Common myeloid progenitor, CD34-positive (primary cell): ENCODE results near the gene CABS1.

Experiments used
- CTCF ChIA-PET: fragments of 350-600 bp; sonication (Branson Sonifier 250); formaldehyde crosslinking; loops from one replicate; lab custom pipeline; 2021; ENCODE audit warnings: antibody characterized with exemption; lab: Charles Lee
- POLR2A ChIA-PET: fragments of 350-600 bp; sonication (Branson Sonifier 250); formaldehyde crosslinking; loops from one replicate; lab custom pipeline; 2021; ENCODE audit warnings: antibody characterized with exemption; lab: Charles Lee
- DNase-seq, 3 donors: peaks; one replicate each; pipeline versions ENCODE4 v3.0.0 to v3.0.0-alpha.2; 2013
- H3K27ac ChIP-seq, 2 experiments: 1 replicate in 1 of 2; 2 replicates in 1 of 2; pipeline ENCODE4 v1.7.0; 2013; ENCODE audit warnings: inconsistent platforms in 2 of 2, low read length in 2 of 2, mild to moderate bottlenecking in 2 of 2, low read depth in 1 of 2, moderate library complexity in 1 of 2; ENCODE audit not compliant: severe bottlenecking in 2 of 2, insufficient read depth in 1 of 2, poor library complexity in 1 of 2
- H3K27me3 ChIP-seq, 5 experiments: replicated peaks in 2 of 5; 1 replicate in 3 of 5; 2 replicates in 2 of 5; pipeline versions ENCODE4 v1.6.1 to v1.7.0; 2013; ENCODE audit warnings: low read length in 4 of 5, mild to moderate bottlenecking in 2 of 5, moderate library complexity in 2 of 5, inconsistent platforms in 1 of 5; ENCODE audit not compliant: insufficient read depth in 5 of 5, control insufficient read depth in 4 of 5
- H3K36me3 ChIP-seq, 4 experiments: 1 replicate in 2 of 4; 2 replicates in 2 of 4; pipeline versions ENCODE4 v1.6.1 to v1.7.0; 2013; ENCODE audit warnings: low read length in 3 of 4, control low read depth in 1 of 4, mild to moderate bottlenecking in 1 of 4; ENCODE audit not compliant: control insufficient read depth in 4 of 4, insufficient read depth in 4 of 4
- H3K4me1 ChIP-seq, 4 experiments: 1 replicate in 3 of 4; 2 replicates in 1 of 4; pipeline versions ENCODE4 v1.6.1 to v1.7.1; 2013; ENCODE audit warnings: low read length in 3 of 4, mild to moderate bottlenecking in 3 of 4, control low read depth in 1 of 4, inconsistent platforms in 1 of 4, moderate library complexity in 1 of 4; ENCODE audit not compliant: control insufficient read depth in 4 of 4, insufficient read depth in 4 of 4; ENCODE audit errors: control extremely low read depth in 1 of 4
- H3K4me3 ChIP-seq, 7 experiments: 1 replicate in 4 of 7; 2 replicates in 3 of 7; pipeline versions ENCODE4 v1.5.1 to v1.7.0; 2013; ENCODE audit warnings: mild to moderate bottlenecking in 7 of 7, low read length in 6 of 7, moderate library complexity in 6 of 7, inconsistent platforms in 2 of 7, low read depth in 2 of 7, control low read depth in 1 of 7; ENCODE audit not compliant: insufficient read depth in 4 of 7, control insufficient read depth in 1 of 7; ENCODE audit errors: extremely low read depth in 1 of 7
- H3K9me3 ChIP-seq, 5 experiments: 1 replicate in 4 of 5; 2 replicates in 1 of 5; pipeline versions ENCODE4 v1.6.1 to v1.7.1; 2013; ENCODE audit warnings: low read length in 4 of 5, mild to moderate bottlenecking in 2 of 5, inconsistent platforms in 1 of 5, low read depth in 1 of 5, moderate library complexity in 1 of 5; ENCODE audit not compliant: control insufficient read depth in 4 of 5, insufficient read depth in 2 of 5; ENCODE audit errors: control extremely low read depth in 1 of 5
- WGBS: methylation state at CpG from one replicate; pipeline ENCODE4 v1.1.5; 2013; ENCODE audit not compliant: insufficient coverage; 5-methylcytosine and 5-hydroxymethylcytosine counted together

The CABS1 gene

DNA sequence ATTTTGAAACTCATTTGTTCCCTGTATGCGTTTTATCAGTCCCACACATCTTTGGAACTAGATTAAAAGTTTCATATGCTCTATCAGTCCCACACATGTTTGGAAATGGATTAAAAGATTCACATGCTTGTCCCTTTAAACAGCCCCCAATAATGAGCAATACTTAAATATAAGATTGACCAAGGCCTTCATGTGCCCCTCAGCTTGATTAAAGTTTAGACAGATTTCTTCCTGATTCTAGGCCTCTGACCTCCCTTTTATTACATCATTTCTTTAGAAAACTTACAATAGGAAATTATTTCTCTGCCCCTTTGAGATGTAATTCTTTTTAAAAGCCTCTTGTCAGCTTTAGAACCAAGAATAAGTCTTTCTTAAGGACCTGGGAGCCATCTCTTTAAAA lies 31.7 kb upstream of the CABS1 start:
- POLR2A ChIA-PET = no interaction called here
- WGBS = no CpG with 5 or more reads among the region's 1 CpG
- Histone ChIP-seq H3K4me3 (no peak overlapping the region), H3K4me1 (no peaks in the 10 kb centered on the region), H3K27ac (no peak overlapping the region), H3K27me3 (no peaks in the 10 kb centered on the region), H3K36me3 (no peaks in the 10 kb centered on the region), H3K9me3 (no peaks in the 10 kb centered on the region)
- CTCF ChIA-PET = no interaction called here
- DNase-seq = no peak

DNA sequence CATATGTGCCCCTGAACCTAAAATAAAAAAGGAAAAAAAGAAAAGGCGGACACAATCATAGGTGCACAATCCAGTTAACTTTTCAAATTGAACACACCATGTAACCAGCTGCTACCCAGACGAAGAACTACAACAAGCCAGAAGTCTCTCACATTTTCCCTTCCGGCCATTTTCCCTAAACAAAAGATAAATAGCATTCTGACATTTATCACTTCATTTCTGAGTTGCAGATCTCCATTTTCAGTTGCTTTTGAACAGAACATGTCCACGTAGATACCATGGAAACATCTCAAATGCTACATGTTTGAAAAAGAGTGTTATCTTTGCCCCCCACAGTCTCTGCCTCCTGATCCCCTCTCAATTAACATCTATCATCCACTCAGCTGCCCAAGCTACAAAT lies 29.2 kb upstream of the CABS1 start:
- WGBS = 50% methylated on average over 2 of the region's 4 CpGs
- Histone ChIP-seq H3K9me3 (no peaks in the 10 kb centered on the region), H3K4me3 (no peak overlapping the region), H3K4me1 (no peaks in the 10 kb centered on the region), H3K27me3 (no peaks in the 10 kb centered on the region), H3K27ac (no peak overlapping the region), H3K36me3 (no peaks in the 10 kb centered on the region)
- POLR2A ChIA-PET = no interaction called here
- CTCF ChIA-PET = no interaction called here
- no peak for DNase-seq

DNA sequence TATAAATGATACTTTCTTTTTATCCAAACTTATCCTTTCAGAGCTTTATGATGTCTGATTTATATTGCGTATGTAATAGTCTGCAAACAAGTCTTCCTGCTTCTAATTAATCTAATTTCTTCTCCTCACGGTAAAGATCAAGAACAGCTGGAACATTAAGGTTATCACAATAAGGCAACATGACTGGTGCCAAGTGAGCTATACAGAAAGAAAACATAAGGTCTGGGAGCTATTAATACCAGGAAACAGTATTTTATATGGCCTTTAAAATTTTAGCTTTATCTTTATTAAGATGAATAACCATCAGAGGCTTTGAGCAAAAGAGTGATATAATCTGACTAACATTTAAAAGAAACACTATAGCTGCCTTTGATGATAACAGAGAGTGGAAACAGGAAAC lies 28.7 kb upstream of the CABS1 start:
- H3K4me3 ChIP-seq = no peak overlapping the region
- CTCF ChIA-PET = no interaction called here
- POLR2A ChIA-PET = no interaction called here
- no peak for DNase-seq
- H3K36me3 ChIP-seq = no peaks in the 10 kb centered on the region
- H3K9me3 ChIP-seq = no peaks in the 10 kb centered on the region
- no peaks in the 10 kb centered on the region for H3K27me3 ChIP-seq
- H3K4me1 ChIP-seq = no peaks in the 10 kb centered on the region
- WGBS = no CpG with 5 or more reads among the region's 2 CpGs
- no peak overlapping the region for H3K27ac ChIP-seq

DNA sequence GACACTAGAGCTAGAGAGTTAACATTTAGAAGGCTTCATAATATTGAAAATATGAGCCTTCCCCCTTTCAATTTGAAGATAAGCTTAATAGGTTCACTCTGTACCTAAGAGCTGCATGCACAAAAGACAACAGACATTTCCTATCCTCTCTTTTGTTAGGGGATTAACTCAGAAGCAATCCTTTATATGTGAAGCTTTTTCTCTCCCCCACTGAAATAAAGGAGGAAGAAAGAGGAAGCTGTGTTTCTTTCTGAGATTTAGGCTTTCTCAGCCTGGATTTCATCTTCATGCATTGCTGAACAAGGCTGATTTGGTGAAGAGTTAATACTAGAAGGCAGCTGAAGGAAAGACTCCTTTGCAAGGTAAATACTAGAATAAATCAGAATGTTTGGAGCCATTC lies 21.0 kb upstream of the CABS1 start:
- Histone ChIP-seq H3K4me1 (no peaks in the 10 kb centered on the region), H3K27ac (no peak overlapping the region), H3K9me3 (no peaks in the 10 kb centered on the region), H3K4me3 (no peak overlapping the region), H3K27me3 (no peaks in the 10 kb centered on the region), H3K36me3 (no peaks in the 10 kb centered on the region)
- no peak for DNase-seq
- CTCF ChIA-PET = no interaction called here
- POLR2A ChIA-PET = no interaction called here

DNA sequence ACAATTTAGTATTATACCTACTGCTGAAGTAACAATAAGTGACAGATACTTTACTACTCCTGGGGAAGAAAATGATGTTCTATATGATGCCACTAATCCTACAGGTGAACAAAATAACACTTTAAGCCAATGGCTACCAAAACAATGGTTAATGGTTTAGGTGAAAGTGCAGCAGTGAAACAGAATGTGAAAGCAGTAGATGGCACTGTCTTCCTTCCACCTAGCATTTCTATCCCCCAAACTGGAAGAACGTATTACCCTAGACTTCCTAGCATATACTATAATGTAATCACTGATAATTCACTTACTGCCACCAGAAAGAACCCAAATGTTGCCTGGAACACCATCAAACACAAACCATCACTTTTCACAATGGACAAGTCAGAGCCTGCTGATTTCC lies 18.9 kb upstream of the CABS1 start:
- H3K4me1 ChIP-seq = no peaks in the 10 kb centered on the region
- no peak overlapping the region for H3K4me3 ChIP-seq
- H3K9me3 ChIP-seq = no peaks in the 10 kb centered on the region
- no peak for DNase-seq
- ChIA-PET POLR2A (no interaction called here), CTCF (no interaction called here)
- H3K27me3 ChIP-seq = no peaks in the 10 kb centered on the region
- H3K36me3 ChIP-seq = no peaks in the 10 kb centered on the region
- no peak overlapping the region for H3K27ac ChIP-seq
- WGBS = 14% methylated on average over 1 of the region's 1 CpG

DNA sequence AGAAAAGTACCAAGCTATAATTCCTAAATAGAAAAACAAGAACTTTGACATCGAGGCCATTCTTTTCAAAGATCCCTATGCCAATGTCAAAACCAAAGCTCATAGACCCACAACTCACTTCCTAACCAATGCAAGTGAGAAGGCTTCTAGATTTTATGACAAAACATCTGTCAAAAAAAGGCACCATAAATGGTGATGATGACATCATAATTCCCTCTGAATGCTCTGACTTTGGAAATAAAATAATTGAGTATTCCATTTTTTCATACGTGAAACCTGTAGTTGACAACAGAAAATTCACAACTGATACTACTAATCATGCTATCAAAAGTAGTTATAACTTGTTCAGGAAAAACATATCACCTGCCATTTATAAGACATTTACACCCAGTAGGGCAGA lies 8.7 kb upstream of the CABS1 start:
- H3K27ac ChIP-seq = no peak overlapping the region

DNA sequence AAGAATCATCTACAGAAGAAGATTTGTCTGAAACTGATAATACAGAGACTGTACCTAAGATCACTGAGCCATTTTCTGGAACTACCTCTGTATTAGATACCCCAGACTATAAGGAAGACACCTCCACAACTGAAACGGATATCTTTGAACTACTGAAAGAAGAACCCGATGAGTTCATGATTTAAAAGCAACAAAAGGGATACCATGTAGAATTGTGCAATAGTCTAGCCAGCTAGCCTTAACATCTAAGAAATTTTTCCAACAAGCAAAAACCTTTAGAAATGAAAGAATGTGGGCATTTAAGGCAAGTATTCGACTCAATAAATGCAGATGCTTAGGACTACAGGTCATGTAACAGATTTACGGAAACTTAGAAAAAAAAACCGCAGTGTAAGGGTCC lies 1.3 kb downstream of the CABS1 start:
- H3K9me3 ChIP-seq = no peaks in the 10 kb centered on the region
- H3K27me3 ChIP-seq = no peaks in the 10 kb centered on the region
- no peak overlapping the region for H3K4me3 ChIP-seq
- no peaks in the 10 kb centered on the region for H3K36me3 ChIP-seq
- ChIA-PET POLR2A (no interaction called here), CTCF (no interaction called here)
- WGBS = no CpG with 5 or more reads among the region's 5 CpGs
- H3K4me1 ChIP-seq = no peaks in the 10 kb centered on the region
- H3K27ac ChIP-seq = no peak overlapping the region
- DNase-seq = no peak

More for the DNA sequence above, 8.7 kb upstream of the CABS1 start:
- DNase-seq = no peak
- CTCF ChIA-PET = no interaction called here
- WGBS = 75% methylated on average over 1 of the region's 2 CpGs
- H3K9me3 ChIP-seq = no peaks in the 10 kb centered on the region
- no peaks in the 10 kb centered on the region for H3K36me3 ChIP-seq
- no peaks in the 10 kb centered on the region for H3K27me3 ChIP-seq
- no peaks in the 10 kb centered on the region for H3K4me1 ChIP-seq
- POLR2A ChIA-PET = interaction anchor here (0.8 kb wide), 1 partner anchor 13 kb away, joined by 3 read pairs; no protein-coding TSS in a partner anchor
- H3K4me3 ChIP-seq = no peak overlapping the region
